ENCODE data around the gene CDKN2AIP. TPM values are rescaled to one million over a fixed set of nuclear protein-coding genes. Genes with fewer than 3 reads are reported as not detected.
"Not testable (repeated sequence)": the region's sequence is repeated elsewhere in the genome, so short reads cannot be mapped to it uniquely, and the experiment has no call there.

The CDKN2AIP gene
- total and polyA plus RNA-seq, 12 donors, result 8.6 to 24.4 (median 15.2) TPM

DNA sequence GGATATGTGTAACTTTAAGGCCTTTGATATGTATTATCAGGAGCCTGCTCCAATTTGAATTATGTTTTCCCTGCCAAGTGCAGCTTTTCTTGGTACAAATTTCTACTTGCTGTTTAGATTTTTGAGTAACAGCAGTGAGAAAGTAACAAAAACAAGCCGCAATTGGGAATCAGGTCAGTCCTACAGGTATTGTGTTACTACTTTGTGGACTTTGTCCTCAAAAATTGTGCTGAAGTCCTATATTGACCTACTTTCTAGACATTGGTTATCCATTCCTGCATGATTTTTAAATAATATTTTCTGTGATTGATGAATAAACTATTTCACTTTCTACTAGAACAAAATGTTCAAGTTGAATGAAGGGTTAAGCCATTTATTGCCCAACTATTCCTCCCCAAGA lies 5.7 kb downstream of the CDKN2AIP start:
- Histone ChIP-seq H3K9me3 (replicated peaks in 1 of 3) (no peaks in the 10 kb centered on the region), H3K27me3 (no peaks in the 10 kb centered on the region), H3K27ac (no peak overlapping the region), H3K36me3 (replicated peaks in 1 of 2) (peaks cover 0 to 27% of the 10 kb centered on the region in 2 donors), H3K4me1 (replicated peaks in 1 of 2) (peaks cover 5 to 36% of the 10 kb centered on the region in 2 donors), H3K4me3 (no peak overlapping the region)
- TF ChIP-seq POLR2A (IDR thresholded peaks at IDR 0.05), result no peak
- TF ChIP-seq, protein P1, sequence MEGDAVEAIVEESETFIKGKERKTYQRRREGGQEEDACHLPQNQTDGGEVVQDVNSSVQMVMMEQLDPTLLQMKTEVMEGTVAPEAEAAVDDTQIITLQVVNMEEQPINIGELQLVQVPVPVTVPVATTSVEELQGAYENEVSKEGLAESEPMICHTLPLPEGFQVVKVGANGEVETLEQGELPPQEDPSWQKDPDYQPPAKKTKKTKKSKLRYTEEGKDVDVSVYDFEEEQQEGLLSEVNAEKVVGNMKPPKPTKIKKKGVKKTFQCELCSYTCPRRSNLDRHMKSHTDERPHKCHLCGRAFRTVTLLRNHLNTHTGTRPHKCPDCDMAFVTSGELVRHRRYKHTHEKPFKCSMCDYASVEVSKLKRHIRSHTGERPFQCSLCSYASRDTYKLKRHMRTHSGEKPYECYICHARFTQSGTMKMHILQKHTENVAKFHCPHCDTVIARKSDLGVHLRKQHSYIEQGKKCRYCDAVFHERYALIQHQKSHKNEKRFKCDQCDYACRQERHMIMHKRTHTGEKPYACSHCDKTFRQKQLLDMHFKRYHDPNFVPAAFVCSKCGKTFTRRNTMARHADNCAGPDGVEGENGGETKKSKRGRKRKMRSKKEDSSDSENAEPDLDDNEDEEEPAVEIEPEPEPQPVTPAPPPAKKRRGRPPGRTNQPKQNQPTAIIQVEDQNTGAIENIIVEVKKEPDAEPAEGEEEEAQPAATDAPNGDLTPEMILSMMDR (IDR thresholded peaks at IDR 0.05), result no peak
- intact Hi-C loops (cut with DNase I), result no loop called here
- DNase-seq, result no peak
- whole genome bisulfite sequencing, 4 donors, result 85 to 96% (median 91%) methylated on average over 1 of the region's 1 CpG

- intact Hi-C loops (cut with DNase I), result no loop called here
- Histone ChIP-seq H3K36me3 (replicated peaks in 1 of 2) (peaks cover 0 to 5% of the 10 kb centered on the region in 2 donors), H3K4me1 (replicated peaks in 1 of 2) (no peaks in the 10 kb centered on the region), H3K27me3 (no peaks in the 10 kb centered on the region), H3K4me3 (no peak overlapping the region), H3K9me3 (replicated peaks in 1 of 3) (no peaks in the 10 kb centered on the region), H3K27ac (no peak overlapping the region)
- WGBS, 4 donors, result 80 to 88% (median 85%) methylated on average over 7 of the region's 7 CpGs
- TF ChIP-seq, protein P1 (IDR thresholded peaks at IDR 0.05), result no peak
- no peak for TF ChIP-seq POLR2A (IDR thresholded peaks at IDR 0.05)
- no peak for DNase-seq
Observed at GRCh38 chr4:183455431-183456195, 11.2 kb downstream of the CDKN2AIP start.

- no peak for DNase-seq
- 77 to 89% (median 78%) methylated on average over 5 of the region's 5 CpGs for WGBS, 4 donors
Observed at GRCh38 chr4:183458005-183458404, 13.6 kb downstream of the CDKN2AIP start.

DNA sequence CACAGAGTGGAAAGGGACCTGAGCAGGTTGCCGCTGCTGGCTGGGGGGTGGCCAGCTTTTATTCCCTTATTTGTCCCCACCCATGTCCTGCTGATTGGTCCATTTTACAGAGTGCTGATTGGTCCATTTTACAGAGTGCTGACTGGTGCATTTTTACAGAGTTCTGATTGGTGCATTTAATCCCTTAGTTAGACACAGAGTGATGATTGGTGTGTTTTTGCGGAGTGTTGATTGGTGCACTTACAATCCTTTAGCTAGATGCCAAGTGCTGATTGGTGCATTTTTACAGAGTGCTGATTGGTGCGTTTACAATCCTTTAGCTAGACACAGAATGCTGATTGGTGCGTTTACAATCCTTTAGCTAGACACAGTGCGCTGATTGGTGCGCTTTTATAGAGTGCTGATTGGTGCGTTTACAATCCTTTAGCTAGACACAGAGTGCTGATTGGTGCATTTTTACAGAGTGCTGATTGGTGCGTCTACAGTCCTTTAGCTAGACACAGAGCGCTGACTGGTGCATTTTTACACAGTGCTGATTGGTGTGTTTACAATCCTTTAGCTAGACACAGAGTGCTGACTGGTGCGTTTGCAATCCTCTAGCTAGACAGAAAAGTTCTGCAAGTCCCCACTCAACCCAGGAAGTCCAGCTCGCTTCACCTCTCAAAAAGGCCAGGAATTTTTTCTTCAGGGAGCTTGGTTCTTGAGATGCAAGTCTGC lies 19.6 kb downstream of the CDKN2AIP start:
- H3K36me3 ChIP-seq (replicated peaks in 1 of 2); intact Hi-C loops (cut with DNase I); H3K4me1 ChIP-seq (replicated peaks in 1 of 2); H3K4me3 ChIP-seq; H3K27me3 ChIP-seq; DNase-seq; H3K9me3 ChIP-seq (replicated peaks in 1 of 3); H3K27ac ChIP-seq: not testable (repeated sequence)
- 53 to 86% (median 80%) methylated on average over 7 to 11 of the region's 11 CpGs for WGBS, 4 donors

More at GRCh38 chr4:183458005-183458404, 13.6 kb downstream of the CDKN2AIP start:
- intact Hi-C loops (cut with DNase I), result no loop called here
- H3K36me3 ChIP-seq (replicated peaks in 1 of 2), result no peaks in the 10 kb centered on the region
- no peak overlapping the region for H3K27ac ChIP-seq
- H3K4me3 ChIP-seq, result no peak overlapping the region
- TF ChIP-seq POLR2A (IDR thresholded peaks at IDR 0.05), result no peak
- TF ChIP-seq, protein P1 (IDR thresholded peaks at IDR 0.05), result no peak
- H3K4me1 ChIP-seq (replicated peaks in 1 of 2), result no peaks in the 10 kb centered on the region
- H3K27me3 ChIP-seq, result no peaks in the 10 kb centered on the region
- no peaks in the 10 kb centered on the region for H3K9me3 ChIP-seq (replicated peaks in 1 of 3)

DNA sequence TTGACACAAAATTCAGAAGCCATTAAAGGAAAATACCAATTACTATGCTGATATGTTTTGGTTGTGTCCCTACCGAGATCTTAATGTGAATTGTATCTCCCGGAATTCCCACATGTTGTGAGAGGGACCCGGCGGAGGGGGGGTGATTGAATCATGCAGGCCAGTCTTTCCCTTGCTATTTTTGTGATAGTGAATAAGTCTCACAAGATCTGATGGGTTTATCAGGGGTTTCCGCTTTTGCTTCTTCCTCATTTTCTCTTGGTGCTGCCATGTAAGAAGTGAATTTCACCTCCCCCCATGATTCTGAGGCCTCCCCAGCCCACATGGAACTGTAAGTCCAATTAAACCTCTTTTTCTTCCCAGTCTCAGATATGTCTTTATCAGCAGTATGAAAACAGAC lies 21.4 kb downstream of the CDKN2AIP start:
- H3K27ac ChIP-seq; H3K4me3 ChIP-seq; DNase-seq; H3K9me3 ChIP-seq (replicated peaks in 1 of 3); intact Hi-C loops (cut with DNase I); H3K36me3 ChIP-seq (replicated peaks in 1 of 2); H3K27me3 ChIP-seq; H3K4me1 ChIP-seq (replicated peaks in 1 of 2): not testable (repeated sequence)
- 35 to 59% (median 40%) methylated on average over 5 of the region's 5 CpGs for WGBS, 4 donors

All from adrenal gland (tissue), 12 donors.